Measurements from ENCODE around the gene CNTN6.

DNA sequence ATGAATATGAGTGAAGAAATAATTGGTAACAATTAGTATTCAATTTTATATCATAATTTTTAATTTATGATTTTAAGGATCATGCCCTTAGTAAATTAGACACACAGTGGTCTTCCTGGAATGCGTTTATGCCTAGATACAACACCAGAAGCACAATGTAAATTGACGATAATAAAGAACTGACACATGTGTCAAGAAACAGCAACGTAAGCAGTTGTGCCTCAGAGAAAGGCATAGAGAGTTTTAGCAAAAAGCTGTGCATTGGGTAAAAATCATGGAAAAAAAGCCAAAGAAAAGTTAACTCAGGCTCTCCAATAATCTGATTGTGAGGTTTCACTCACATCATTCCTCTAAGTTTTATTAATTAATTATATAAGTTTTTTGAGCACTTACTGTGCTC, 37.0 kb upstream of the CNTN6 start:
- TF ChIP-seq, protein P1, sequence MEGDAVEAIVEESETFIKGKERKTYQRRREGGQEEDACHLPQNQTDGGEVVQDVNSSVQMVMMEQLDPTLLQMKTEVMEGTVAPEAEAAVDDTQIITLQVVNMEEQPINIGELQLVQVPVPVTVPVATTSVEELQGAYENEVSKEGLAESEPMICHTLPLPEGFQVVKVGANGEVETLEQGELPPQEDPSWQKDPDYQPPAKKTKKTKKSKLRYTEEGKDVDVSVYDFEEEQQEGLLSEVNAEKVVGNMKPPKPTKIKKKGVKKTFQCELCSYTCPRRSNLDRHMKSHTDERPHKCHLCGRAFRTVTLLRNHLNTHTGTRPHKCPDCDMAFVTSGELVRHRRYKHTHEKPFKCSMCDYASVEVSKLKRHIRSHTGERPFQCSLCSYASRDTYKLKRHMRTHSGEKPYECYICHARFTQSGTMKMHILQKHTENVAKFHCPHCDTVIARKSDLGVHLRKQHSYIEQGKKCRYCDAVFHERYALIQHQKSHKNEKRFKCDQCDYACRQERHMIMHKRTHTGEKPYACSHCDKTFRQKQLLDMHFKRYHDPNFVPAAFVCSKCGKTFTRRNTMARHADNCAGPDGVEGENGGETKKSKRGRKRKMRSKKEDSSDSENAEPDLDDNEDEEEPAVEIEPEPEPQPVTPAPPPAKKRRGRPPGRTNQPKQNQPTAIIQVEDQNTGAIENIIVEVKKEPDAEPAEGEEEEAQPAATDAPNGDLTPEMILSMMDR (IDR thresholded peaks at IDR 0.05) = no peak
- TF ChIP-seq EZH2 (IDR thresholded peaks at IDR 0.05; ENCODE audit: borderline replicate concordance, insufficient read depth, low read depth, low read length, poor library complexity, severe bottlenecking) = no peak
